GM19438 (cell line): ENCODE measurements around the gene GOLT1B.
"Not testable (repeated sequence)": the region's sequence is repeated elsewhere in the genome, so short reads cannot be mapped to it uniquely, and the experiment has no call there.

ENCODE experiments used
- ATAC-seq: cut with Tn5 transposase; IDR thresholded peaks from one replicate; pipeline ENCODE4 v1.9.1; 2021; ENCODE audit warnings: low read depth; ENCODE audit not compliant: unreplicated experiment

Gene GOLT1B

GRCh38 chr12:21501258-21502163 lies at the start of gene GOLT1B, which contains the start of gene RECQL:
Gene GOLT1B, plus strand, starts transcription at chr12:21501789. Its CDS starts 135 bp downstream, at chr12:21501924.
Gene RECQL, minus strand, starts transcription at chr12:21501635. Its CDS starts 2,065 bp downstream, at chr12:21499570.
- peak; percentile 98 for ATAC-seq

GRCh38 chr12:21453312-21453852 lies 48.2 kb upstream of the GOLT1B start:
- no peak for ATAC-seq

- no peak for ATAC-seq
These were observed 45.3 kb upstream of the GOLT1B start for GRCh38 chr12:21456291-21456780.

GRCh38 chr12:21459474-21459873 lies 42.1 kb upstream of the GOLT1B start:
- ATAC-seq, result no peak

GRCh38 chr12:21467334-21467733 lies 34.3 kb upstream of the GOLT1B start:
- not testable (repeated sequence) for ATAC-seq

- ATAC-seq, result no peak
These were observed 30.3 kb upstream of the GOLT1B start for GRCh38 chr12:21471294-21471693.

- ATAC-seq, result no peak
These were observed 29.3 kb upstream of the GOLT1B start for GRCh38 chr12:21472197-21472823.

GRCh38 chr12:21475552-21475951 lies 26.0 kb upstream of the GOLT1B start:
- no peak for ATAC-seq

- ATAC-seq, result no peak
These were observed 24.6 kb upstream of the GOLT1B start for GRCh38 chr12:21476949-21477348.

GRCh38 chr12:21478756-21479455 lies 22.7 kb upstream of the GOLT1B start:
- ATAC-seq, result no peak

- no peak for ATAC-seq
These were observed 18.1 kb upstream of the GOLT1B start for GRCh38 chr12:21483531-21483930.

GRCh38 chr12:21485998-21486397 lies 15.6 kb upstream of the GOLT1B start:
- no peak for ATAC-seq

- ATAC-seq, result no peak
These were observed 1.8 kb upstream of the GOLT1B start for GRCh38 chr12:21499765-21500164.

- ATAC-seq, result peak; percentile 0
These were observed 767 bp upstream of the GOLT1B start for GRCh38 chr12:21500786-21501257.

- ATAC-seq, result no peak
These were observed 541 bp downstream of the GOLT1B start for GRCh38 chr12:21502164-21502496.

GRCh38 chr12:21502872-21503271 lies 1.3 kb downstream of the GOLT1B start:
- no peak for ATAC-seq

GRCh38 chr12:21505888-21506287 lies 4.3 kb downstream of the GOLT1B start:
- ATAC-seq, result no peak

- ATAC-seq, result no peak
These were observed 6.3 kb downstream of the GOLT1B start for GRCh38 chr12:21507849-21508248.

GRCh38 chr12:21509768-21510167 lies 8.2 kb downstream of the GOLT1B start:
- peak; percentile 81 for ATAC-seq

GRCh38 chr12:21516281-21516680 lies 14.7 kb downstream of the GOLT1B start:
- no peak for ATAC-seq

- ATAC-seq, result no peak
These were observed 16.9 kb downstream of the GOLT1B start for GRCh38 chr12:21518451-21518850.
